Bronchial epithelial cell (primary cell): Measurements from ENCODE around the gene WHRN. TPM values are rescaled to one million over a fixed set of nuclear protein-coding genes. Genes with fewer than 3 reads are reported as not detected.

Experiments
- DNase-seq: peaks from one replicate; pipeline ENCODE4 v3.0.0-alpha.2; 2010; ENCODE audit warnings: low read depth
- FAIRE-seq: peaks from 2 replicates; lab custom pipeline; 2011; peaks lifted over from hg19 to GRCh38; lab: Jason Lieb, UNC
- H3K27me3 ChIP-seq: 2 replicates; pipeline ENCODE4 v1.5.1; 2011; ENCODE audit warnings: low read length; ENCODE audit not compliant: control insufficient read depth, insufficient read depth
- H3K36me3 ChIP-seq: 2 replicates; pipeline ENCODE4 v1.5.1; 2011; ENCODE audit warnings: low read length; ENCODE audit not compliant: control insufficient read depth, insufficient read depth
- H3K4me3 ChIP-seq: 2 replicates; pipeline ENCODE4 v1.5.1; 2011; ENCODE audit warnings: mild to moderate bottlenecking, low read depth, low read length, control low read depth
- CTCF ChIP-seq: IDR thresholded peaks from 2 replicates; pipeline ENCODE4 v1.5.1; 2011; ENCODE audit warnings: mild to moderate bottlenecking, moderate library complexity, low read length, control low read depth, inconsistent platforms; ENCODE audit not compliant: insufficient read depth, severe bottlenecking
- total RNA-seq: library from RNA; depleted of rRNA; stranded (reverse); fragments of >200 nt; gene quantifications from 2 replicates; pipeline ENCODE4 v1.2.1, GENCODE V29; 2014

WHRN gene
- total RNA-seq, 1 donor from 2014 or later, result 0.53 TPM

GRCh38 chr9:114403153-114403756, 102.0 kb downstream of the WHRN start:
- DNase-seq, result no peak
- peak; percentile 68 for FAIRE-seq
- Histone ChIP-seq H3K36me3 (no peaks in the 10 kb centered on the region), H3K27me3 (no peaks in the 10 kb centered on the region), H3K4me3 (no peak overlapping the region)
- no peak for TF ChIP-seq CTCF

GRCh38 chr9:114401344-114401743, 103.9 kb downstream of the WHRN start:
- no peaks in the 10 kb centered on the region for H3K36me3 ChIP-seq
- no peak for TF ChIP-seq CTCF
- no peak for DNase-seq
- H3K27me3 ChIP-seq, result no peaks in the 10 kb centered on the region
- no peak for FAIRE-seq
- no peak overlapping the region for H3K4me3 ChIP-seq

- no peaks in the 10 kb centered on the region for H3K27me3 ChIP-seq
- H3K36me3 ChIP-seq, result no peaks in the 10 kb centered on the region
- H3K4me3 ChIP-seq, result no peak overlapping the region
- DNase-seq (no peak), FAIRE-seq (no peak)
- no peak for TF ChIP-seq CTCF
These were observed 104.5 kb downstream of the WHRN start for GRCh38 chr9:114400772-114401171.

GRCh38 chr9:114400219-114400618, 105.1 kb downstream of the WHRN start:
- FAIRE-seq (no peak), DNase-seq (peak; percentile 79)
- H3K27me3 ChIP-seq, result no peaks in the 10 kb centered on the region
- TF ChIP-seq CTCF, result no peak
- H3K4me3 ChIP-seq, result no peak overlapping the region
- H3K36me3 ChIP-seq, result no peaks in the 10 kb centered on the region

- no peak for FAIRE-seq
- Histone ChIP-seq H3K4me3 (no peak overlapping the region), H3K27me3 (no peaks in the 10 kb centered on the region), H3K36me3 (no peaks in the 10 kb centered on the region)
- DNase-seq, result no peak
- TF ChIP-seq CTCF, result no peak
These were observed 105.9 kb downstream of the WHRN start for GRCh38 chr9:114399381-114399780.
